Measurements from ENCODE around the gene SLC38A9.
"Not testable (repeated sequence)": the region's sequence is repeated elsewhere in the genome, so short reads cannot be mapped to it uniquely, and the experiment has no call there.

Gene SLC38A9, protein sequence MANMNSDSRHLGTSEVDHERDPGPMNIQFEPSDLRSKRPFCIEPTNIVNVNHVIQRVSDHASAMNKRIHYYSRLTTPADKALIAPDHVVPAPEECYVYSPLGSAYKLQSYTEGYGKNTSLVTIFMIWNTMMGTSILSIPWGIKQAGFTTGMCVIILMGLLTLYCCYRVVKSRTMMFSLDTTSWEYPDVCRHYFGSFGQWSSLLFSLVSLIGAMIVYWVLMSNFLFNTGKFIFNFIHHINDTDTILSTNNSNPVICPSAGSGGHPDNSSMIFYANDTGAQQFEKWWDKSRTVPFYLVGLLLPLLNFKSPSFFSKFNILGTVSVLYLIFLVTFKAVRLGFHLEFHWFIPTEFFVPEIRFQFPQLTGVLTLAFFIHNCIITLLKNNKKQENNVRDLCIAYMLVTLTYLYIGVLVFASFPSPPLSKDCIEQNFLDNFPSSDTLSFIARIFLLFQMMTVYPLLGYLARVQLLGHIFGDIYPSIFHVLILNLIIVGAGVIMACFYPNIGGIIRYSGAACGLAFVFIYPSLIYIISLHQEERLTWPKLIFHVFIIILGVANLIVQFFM

DNA sequence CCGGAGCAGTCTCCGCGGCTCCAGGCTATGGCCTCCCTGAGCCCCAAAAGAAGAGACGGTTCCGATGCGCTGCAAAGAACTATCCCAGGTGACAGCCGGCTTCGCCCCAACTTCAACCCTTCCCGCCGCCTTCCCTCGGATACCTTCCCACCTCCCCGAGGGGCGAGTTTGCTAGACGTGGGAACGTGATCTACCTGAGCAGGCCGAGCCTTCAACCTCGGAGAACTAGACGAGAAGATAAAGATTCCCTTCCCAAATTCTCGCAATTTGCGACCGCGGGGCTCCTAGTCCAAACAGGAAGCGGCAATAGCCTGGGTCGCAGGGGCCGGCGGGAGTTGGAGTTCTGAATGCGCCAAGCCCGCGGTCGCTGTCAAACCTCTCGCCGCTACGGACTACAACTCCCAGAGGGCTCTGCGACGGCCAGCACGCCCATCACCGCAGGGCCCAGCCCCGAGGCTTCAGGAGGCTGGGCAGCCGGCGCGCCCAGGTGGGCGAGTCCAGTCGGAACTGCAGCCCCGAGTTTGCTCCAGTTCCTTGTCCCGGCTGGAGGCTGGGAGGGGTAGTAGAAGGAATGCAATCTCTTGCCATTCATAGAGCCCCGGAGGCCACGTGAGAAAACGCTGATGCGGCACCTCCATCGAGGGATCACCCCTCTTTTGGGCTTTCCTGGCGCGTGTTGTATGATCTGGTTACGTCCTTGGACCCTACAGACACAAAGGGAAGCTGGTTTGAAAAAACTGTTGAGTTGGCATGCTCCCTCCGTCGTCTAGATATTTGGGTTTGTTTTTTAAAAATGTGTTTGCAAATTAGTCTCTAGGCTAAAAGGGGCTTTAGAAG, at the start of gene SLC38A9:
TSS of gene SLC38A9 (minus strand) at position 302 of the 837 bp plus-strand sequence. CDS start 14,366 bp downstream, outside the sequence.
- DNase-seq = peak; percentile 91

DNA sequence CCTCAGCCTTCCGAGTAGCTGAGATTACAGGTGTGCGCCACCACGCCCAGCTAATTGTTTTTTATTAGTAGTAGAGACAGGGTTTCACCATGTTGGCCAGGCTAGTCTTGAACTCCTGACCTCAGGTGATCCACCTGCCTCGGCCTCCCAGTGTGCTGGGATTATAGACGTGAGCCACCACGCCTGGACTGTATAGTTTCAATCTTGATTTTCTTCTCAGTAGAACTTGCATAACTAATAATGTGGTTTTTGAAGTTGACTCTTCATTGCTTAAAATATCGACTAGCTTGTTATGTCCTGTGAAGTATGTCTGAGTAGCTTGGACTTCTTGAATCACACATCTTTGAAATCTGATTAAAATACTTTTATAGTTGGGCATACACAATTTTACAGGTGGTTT, 49.6 kb upstream of the SLC38A9 start:
- DNase-seq = not testable (repeated sequence)

DNA sequence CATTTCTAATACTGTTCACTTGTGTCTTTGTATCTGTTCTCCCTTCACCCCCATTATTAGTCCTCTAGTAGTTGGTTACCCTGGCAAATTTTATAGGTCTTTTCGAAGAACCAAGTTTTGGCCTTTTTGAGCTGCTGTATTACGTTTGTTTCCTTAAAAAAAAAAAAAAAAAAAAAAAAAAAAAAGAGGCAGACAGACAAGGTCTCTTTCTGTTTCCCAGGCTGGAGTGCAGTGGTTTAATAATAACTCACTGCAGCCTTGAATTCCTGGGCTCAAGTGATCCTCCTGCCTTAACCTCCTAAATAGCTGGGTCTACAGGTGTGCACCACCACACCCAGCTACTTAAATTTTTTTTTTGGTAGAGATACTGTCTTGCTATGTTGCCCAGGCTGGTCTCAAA, 46.6 kb upstream of the SLC38A9 start:
- no peak for DNase-seq

DNA sequence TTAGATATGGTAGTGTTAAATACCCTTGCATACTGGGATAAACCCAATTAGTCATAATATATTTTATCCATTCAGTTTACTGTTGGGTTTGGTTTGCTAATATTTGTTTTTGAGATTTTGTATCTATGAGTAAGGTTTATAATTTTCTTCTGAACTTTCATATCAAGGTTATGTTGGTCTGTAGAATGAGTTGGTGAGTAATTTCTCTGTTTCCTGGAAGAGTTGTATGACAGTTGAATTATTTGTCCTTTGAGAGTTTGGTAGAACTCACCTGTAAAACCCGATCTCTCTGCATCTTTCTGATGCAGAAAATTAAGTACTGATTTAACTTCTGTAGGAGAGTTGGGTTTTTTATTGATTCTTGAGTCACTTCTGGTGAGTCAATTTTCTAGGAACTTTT, 46.1 kb upstream of the SLC38A9 start:
- no peak for DNase-seq

DNA sequence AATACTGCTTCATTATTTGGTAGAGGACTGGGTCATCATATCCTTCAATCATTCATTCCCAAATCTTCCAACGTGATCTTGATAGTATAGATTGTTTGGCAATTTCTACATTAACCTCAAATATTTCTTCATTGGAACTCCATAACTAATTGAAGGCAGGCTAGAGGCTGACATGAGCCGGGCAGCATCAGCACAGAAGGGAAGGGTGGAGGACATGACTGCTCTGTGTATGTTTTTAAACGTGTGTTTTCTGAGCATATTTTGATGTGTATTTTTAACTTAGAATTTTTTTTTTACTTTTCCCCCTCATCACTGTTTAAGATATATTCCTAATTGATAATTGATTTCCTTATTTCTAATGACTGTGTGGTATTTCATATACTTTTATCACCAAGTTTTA, 38.4 kb upstream of the SLC38A9 start:
- no peak for DNase-seq

DNA sequence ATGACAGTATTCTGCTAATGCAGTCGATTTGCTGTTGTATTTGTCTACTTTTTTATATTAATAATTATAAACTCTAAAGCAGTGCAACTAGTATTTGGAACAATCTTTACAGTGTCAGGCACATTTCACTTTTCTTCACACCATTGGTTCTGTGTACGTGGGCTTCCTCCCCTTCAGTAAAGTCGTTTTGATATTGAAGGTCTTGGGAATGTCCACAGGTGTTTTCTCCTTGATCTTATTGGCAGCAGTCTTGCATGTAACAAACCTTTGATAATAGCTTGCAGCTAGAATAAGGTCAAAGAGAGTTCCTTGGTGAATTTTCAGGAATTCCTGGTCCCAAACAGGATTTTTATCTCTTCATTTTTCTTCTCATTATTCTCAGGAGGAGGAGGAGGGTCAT, 37.9 kb upstream of the SLC38A9 start:
- DNase-seq = no peak

DNA sequence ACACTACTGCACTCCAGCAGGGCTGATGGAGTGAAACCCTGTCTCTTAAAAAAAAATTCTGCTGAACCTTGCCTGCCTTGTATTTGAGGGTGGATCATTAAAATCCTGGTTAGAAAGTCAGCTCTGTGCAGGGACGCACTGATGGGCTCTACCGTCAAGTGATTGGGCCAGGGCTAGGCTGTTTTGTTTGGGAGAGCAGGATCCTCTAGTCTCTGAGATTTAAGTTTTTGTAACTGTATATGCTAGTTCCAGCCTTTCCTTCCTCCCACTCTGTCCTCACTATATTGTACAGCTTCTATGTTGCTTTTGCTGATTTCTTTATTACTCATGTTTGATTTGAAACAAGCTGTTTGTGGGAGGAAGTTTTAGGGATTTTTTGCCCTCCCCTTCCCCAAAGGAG, 37.3 kb upstream of the SLC38A9 start:
- no peak for DNase-seq

DNA sequence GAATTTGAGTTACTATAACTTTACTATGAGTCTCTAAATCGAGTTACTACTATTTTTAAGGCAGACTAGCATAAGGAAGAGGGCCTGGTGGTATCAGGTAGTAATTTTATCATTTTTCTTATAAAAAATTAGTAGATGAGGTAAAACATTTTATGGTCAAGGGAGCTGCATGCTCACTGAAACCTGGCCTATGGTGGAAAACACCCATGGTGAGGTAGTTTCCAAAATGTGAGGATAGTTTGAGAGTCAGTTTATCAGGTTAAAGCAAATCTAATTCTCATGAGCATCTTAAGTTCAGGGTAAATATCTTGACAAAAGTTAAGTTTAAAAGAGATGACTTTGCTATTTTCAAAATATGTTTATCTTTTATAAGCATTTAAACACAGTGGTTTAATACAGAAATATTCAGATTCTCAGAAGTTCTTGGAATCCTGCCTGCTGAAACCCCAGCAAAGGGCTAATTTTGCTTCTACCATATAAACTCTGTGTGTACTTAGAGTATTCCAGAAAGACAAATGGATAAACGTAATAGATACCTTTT, 35.7 kb upstream of the SLC38A9 start:
- DNase-seq = no peak

DNA sequence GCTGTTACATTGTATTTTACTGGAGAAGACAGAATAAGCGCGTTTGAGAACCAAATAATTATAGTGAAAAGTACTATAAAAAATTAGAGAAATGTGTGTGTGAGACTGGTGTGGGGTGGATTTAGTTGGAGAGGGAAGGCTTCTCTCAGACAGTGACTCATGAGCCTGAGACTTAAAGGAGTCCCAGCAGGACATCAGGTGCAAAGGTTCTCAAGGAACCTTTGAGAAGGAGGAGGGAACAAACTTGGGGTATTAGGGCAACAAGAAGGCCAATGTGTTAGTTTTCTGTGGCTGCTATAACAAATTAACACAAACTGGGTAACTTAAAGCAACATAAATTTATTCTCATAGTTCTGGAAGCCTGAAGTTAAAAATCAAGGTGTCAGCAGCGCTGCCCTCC, 30.7 kb upstream of the SLC38A9 start:
- no peak for DNase-seq

DNA sequence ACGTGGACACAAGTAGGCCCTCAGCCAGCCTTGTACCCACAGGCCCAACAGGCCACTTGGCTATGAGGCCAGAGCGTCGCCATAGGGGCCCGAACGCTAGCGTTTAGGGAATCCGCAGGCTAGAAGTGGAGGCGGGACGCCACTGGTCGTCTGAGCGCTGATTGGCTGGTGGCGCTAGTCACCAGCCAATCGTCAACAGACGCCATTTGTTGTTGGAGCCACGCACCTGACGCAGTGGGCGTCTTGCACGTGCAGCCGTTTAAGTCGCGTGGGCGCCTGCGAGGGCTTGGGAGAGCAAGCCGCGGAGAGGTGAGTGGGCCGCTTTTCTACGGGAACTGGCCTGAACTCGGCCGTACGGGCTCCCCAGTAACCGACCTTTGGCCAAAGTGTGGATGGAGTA, 25.7 kb upstream of the SLC38A9 start, which contains the start of gene DDX4:
TSS of gene DDX4 (plus strand) at position 269 of the 400 bp plus-strand sequence. CDS start 903 bp downstream, outside the sequence.
- no peak for DNase-seq

DNA sequence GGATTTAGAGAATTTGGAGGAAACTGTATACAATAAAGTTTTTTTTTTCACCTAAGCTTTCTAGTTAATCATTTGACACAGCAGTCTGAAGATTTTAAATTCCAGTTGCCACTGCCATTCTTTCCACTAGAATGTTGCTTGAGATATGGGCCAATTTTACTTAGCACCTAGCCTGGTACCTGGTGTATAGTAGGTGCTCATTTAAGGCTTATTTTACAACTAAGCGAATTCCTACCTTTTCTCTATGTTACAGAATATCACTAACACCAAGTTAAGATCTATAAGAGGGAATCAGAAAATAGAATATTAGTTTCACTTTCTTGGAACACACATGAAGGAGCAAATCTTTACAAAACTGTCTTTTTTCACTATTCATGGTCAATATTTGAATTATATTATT, 22.5 kb upstream of the SLC38A9 start:
- DNase-seq = no peak

DNA sequence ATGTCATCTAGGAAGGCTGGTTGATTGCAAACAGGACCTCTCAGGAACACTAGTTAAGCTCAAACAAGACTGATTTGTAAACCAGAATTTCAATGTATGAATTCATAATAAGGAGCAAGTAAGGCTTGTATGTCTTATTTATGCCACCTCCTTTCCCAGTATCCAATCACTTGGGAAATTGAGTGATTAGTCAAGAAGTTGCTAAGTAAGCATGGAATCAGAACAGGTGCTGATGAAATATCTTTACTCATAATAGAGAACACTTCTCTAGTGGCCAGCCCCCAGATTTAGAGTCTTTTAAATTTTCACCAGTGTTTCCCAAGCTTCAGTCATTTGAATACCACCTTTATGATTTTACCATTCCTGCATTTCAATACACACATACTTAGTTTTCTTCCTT, 20.5 kb upstream of the SLC38A9 start:
- DNase-seq = no peak

DNA sequence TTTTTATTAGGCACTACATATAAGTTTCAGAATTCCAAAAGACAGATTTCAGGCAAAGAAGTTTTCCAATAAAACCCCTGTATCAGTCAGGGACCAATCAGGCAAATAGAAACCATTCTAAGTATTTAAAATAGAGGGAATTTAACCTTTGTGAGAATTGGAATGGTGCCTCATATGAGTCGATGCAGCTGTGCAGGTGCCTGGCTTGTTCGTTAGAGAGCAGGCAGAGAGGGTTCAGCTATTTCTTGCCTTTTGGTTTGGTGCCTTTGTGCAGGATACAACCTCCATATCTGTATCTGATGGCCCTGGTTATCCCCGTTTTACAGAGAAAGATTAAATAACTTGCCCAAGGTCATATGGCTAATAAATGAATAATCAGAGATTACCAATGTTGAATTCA, 19.7 kb upstream of the SLC38A9 start:
- no peak for DNase-seq

DNA sequence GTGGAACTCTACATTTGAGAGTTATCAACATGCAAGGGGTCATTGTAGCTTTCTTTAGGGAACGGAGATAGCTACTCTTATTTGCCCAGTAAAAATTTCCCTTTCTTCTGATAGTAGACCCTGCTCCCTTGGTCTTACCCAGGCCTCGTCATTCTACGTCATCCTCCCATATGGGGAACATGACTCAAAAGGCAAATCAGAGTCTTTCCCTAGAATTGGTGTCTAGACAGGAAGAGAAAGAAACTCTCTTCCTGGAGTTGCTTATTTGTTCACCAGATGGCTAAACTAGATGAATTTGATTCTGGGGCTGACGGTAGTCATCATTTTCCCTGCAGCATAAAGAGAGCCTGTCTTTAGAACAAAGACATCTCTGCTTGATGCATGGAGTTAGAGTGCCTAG, 12.2 kb upstream of the SLC38A9 start:
- no peak for DNase-seq

DNA sequence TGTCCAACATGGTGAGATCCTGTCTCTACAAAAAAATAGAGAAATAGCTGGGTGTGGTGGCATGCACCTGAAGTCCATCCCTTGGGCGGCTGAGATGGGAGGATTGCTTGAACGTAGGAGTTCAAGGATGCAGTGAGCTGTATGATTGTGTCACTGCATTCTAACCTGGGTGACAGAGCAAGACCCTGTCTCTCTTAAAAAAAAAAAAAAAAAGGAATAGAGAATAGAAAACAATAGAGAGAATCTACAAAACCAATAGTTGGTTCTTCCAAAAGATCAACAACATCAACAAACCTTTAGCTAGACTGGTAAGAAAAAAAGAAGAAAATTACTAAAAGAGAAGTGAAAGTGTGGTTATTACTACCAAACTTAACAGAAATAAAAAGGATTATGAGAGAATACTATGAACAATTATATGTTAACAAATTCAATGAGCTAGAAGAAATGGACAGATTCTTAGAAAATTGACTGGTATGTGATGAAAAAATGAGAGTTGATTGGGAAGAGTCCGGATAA, 8.1 kb upstream of the SLC38A9 start:
- DNase-seq = no peak

DNA sequence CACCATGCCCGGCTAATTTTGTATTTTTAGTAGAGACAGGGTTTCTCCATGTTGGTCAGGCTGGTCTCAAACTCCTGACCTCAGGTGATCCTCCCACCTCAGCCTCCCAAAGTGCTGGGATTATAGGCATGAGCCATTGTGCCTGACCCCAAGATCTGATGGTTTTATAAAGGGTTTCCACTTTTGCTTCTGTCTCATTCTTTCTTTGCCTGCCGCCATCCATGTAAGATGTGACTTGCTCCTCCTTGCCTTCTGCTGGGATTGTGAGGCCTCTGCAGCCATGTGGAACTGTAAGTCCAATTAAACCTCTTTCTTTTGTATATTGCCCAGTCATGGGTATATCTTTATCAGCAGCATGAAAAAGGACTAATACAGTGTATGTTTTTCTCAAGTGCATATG, 6.9 kb upstream of the SLC38A9 start:
- not testable (repeated sequence) for DNase-seq

DNA sequence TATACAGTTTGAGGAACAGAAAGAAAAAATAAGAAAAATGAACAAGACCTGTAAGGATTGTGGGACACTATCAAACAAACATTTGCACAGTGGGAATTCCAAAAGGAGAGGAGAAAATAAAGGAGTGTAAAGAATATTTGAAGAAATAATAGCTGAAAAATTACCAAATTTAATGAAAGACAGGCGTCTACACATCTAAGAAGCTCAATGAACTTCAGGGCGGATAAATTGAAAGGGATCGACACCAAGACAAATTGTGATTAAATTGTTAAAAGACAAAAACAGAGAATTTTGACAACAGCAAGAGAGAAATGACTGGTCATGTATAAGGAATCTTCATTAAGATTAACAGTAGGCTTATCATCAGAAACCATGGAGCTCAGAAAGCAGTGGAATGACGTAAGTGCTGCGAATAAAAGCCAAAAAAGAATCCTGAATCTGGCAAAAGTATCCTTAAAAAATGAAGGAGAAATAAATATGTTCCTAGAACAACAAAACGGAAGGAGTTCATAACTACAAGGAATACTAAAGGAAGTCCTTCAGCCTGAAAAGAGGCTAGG, 3.5 kb upstream of the SLC38A9 start:
- DNase-seq = no peak

DNA sequence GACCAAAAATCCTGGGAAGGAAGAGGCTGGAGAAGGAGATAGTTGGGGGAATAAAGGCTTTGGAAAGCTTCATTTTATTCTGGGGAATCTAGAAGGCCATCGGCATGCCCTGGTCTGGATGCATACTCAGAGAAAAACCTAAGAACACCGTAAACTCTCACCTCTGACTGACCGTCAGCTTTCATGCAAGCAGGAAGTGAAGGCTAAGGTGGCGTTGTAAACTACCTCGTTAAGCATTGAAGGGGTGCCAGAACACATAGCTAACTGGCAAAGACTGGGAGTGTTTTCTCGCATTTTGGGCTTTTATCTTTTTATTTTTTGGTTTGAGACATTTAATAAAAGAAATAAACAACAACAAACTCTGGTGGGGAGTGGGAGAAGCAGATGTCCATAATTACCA, 2.6 kb upstream of the SLC38A9 start:
- DNase-seq = no peak

DNA sequence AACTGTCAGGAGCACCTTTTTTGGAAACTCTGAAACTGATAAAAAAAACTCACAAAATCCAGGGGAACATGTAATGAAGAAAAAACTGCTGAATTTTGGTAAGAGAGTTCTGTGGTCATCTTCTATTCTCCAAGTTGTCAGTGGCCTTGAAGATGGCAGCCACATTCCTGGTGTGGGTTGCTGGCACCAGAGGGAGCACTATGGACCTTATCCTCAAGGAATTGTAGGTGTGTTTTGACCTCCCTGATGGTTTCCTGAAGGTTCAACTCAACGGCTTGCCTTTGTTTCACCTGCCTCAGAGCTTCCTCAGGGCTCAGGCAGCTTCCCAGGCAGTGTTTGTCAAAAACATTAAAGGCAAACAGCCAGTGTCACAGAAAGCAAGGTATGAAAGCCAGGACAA, 2.2 kb upstream of the SLC38A9 start:
- DNase-seq = no peak

DNA sequence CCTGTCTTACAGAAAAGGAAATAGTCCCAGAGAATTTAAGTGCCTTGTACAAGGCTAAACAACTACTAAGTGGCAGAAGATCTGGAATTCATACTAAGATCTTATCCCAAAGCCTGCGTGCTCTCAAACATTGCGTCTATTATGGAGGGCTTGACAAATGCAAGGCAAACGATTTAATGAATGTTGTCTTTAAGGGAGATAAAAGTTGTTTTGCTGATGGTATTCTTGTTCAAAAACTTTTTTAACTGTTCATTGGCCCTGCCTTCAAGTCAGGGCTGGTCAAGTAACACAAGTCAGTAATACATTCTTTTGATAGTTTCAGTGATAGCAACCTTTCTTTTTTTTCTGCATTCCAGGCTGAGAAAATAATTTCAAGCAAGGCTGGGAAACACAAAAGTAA, 1.7 kb upstream of the SLC38A9 start:
- no peak for DNase-seq

DNA sequence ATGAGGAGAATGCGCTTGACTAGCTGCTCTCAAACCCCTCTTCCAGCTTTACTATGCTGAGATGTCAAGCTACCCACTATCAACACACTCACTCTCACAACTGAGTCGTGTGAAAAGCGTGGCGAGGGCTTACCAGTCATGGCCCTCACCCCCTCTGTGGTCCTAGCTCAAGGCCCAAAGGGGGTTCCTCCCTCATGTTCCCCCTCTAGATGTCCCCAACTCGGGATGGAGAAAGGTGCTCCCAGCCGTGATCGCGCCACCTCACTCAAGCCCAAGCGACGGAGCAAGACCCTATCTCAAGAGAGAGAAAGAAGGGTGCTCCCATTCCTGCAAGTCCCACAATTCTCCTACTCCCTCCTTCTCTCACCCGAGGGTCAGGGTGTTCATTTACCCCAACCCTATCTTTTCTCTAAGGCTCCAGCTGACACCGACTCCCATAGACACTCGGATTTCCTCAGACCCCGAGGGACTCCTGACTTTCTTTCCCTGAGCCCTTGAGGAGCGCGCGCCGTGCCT, 559 bp downstream of the SLC38A9 start:
- no peak for DNase-seq

DNA sequence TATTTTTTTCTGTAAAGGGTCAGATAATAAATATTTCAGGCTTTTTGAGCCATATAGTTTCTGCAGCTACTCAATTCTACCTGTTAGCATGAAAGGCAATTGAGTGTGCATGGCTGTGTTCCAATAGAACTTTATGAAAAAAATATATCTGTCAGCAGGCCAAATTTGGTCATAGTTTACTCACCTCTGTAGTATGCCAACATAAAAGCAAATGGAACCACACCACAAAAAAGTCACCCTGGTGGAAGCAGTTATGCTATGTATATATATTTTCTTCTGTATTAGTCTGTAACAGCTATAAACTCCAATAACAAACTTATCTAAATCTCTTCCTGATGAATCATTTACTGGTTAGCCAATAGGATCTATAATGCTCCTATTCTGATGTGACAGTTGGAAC, 3.4 kb downstream of the SLC38A9 start:
- DNase-seq = no peak

DNA sequence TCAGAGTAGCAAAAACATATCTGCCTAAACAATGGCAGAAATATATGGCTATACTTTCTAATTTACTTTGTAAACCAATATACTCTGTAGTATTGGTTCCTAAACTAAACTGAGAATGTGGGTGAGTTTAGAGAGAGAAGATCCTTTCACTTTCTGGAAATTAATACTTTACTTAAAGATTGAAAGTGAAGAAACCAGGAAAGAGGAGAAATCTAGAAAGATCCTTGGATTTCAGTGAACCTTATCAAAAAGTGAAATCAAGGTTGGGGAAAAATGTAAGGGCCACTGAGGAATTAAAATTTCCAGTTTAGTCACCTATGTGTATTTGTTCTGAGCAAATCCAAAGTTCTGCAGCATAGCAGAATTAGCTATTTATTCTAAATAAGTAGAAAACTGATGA, 5.9 kb downstream of the SLC38A9 start:
- DNase-seq = no peak
